G401 (cell line): ENCODE data around the gene GTF3C1. TPM values are rescaled to one million over a fixed set of nuclear protein-coding genes. Genes with fewer than 3 reads are reported as not detected.

Source experiments
- DNase-seq: peaks from one replicate; pipeline ENCODE4 v3.0.0-alpha.2; 2015; ENCODE audit warnings: low spot score
- in situ Hi-C: cut with HindIII; loops from 2 replicates; pipeline ENCODE4 v1.10.0; 2016; ENCODE audit warnings: low sequenced_read_pairs, mixed read lengths
- total RNA-seq: library from RNA; depleted of rRNA; stranded (reverse); fragments of >200 nt; shearing (Covaris generic); gene quantifications from 2 replicates; pipeline ENCODE4 v1.2.3, GENCODE V29; 2014; rRNA removed

The GTF3C1 gene
- total RNA-seq, 1 experiment from 2014 or later, result 154 TPM

- in situ Hi-C loops, result no loop called here
- DNase-seq, result no peak
Measured at GRCh38 chr16:27414788-27415431, 134.8 kb downstream of the GTF3C1 start.

- no peak for DNase-seq
Measured at GRCh38 chr16:27413956-27414355, 135.8 kb downstream of the GTF3C1 start.

GRCh38 chr16:27410761-27411160 is 139.0 kb downstream of the GTF3C1 start:
- no peak for DNase-seq
- in situ Hi-C loops, result no loop called here

More at GRCh38 chr16:27413956-27414355, 135.8 kb downstream of the GTF3C1 start:
- in situ Hi-C loops, result no loop called here

Other genes starting within 250 kb of the GTF3C1 start
- 12.1 and 22.7 TPM in 2 replicates for gene IL4R, start 235.9 kb downstream of the GTF3C1 start, total RNA-seq
- gene IL21R, start 147.7 kb downstream of the GTF3C1 start, total RNA-seq, result 0.18 TPM in 1 of 2 replicates, not detected in the other
- gene KATNIP, start 231 bp upstream of the GTF3C1 start, total RNA-seq, result 10.7 and 13.7 TPM in 2 replicates